Activated naive CD4-positive, alpha-beta T cell treated with anti-CD3 and anti-CD28 coated beads, Interleukin-2, amount 10 ng/mL, durations not matched to agents 7 days and 5 days (primary cell): ENCODE data around the gene CMTM5.

Source experiments
- CTCF ChIA-PET: fragments of 350-600 bp; sonication (Branson Sonifier 250); formaldehyde crosslinking; loops from one replicate; lab custom pipeline; 2021; ENCODE audit warnings: antibody characterized with exemption; lab: Charles Lee
- DNase-seq: peaks from one replicate; pipeline ENCODE4 v3.0.0-alpha.2; 2020
- H3K27ac Mint-ChIP-seq: one replicate; pipeline ENCODE4 v1.8.0; 2021; ENCODE audit warnings: mild to moderate bottlenecking, moderate library complexity, mixed read lengths
- H3K27me3 Mint-ChIP-seq: one replicate; pipeline ENCODE4 v1.8.0; 2021; ENCODE audit warnings: mild to moderate bottlenecking, mixed read lengths
- H3K36me3 Mint-ChIP-seq: one replicate; pipeline ENCODE4 v1.8.0; 2021; ENCODE audit warnings: mixed read lengths
- H3K4me1 Mint-ChIP-seq: one replicate; pipeline ENCODE4 v1.8.0; 2021; ENCODE audit warnings: mixed read lengths
- H3K4me3 Mint-ChIP-seq: one replicate; pipeline ENCODE4 v1.8.0; 2021; ENCODE audit warnings: mild to moderate bottlenecking, moderate library complexity, mixed read lengths
- H3K9me3 Mint-ChIP-seq: one replicate; pipeline ENCODE4 v1.8.0; 2021; ENCODE audit warnings: mixed read lengths

CMTM5 gene

GRCh38 chr14:23376482-23377197 is at the start of gene CMTM5:
CMTM5 (plus strand) TSS chr14:23377046; CDS start chr14:23377252, 206 bp downstream.
- CTCF ChIA-PET: interaction anchor here (1.0 to 1.6 kb wide), 4 partner anchors 9 to 55 kb away, joined by 3 to 4 read pairs (median 4); partner anchors contain the start of gene PABPN1
- H3K4me3 Mint-ChIP-seq: no peak within 1 kb of the TSS
- no peaks in the 10 kb centered on the region for H3K9me3 Mint-ChIP-seq
- no peaks in the 10 kb centered on the region for H3K36me3 Mint-ChIP-seq
- H3K27me3 Mint-ChIP-seq: peaks cover 47% of the 10 kb centered on the region
- DNase-seq: no peak
- H3K27ac Mint-ChIP-seq: peak within 1 kb of the TSS; percentile 26
- H3K4me1 Mint-ChIP-seq: peaks cover 6% of the 10 kb centered on the region

GRCh38 chr14:23327947-23328744 is 48.7 kb upstream of the CMTM5 start:
- Mint-ChIP-seq H3K4me1 (peaks cover 4% of the 10 kb centered on the region), H3K4me3 (no peak overlapping the region), H3K27me3 (peaks cover 4% of the 10 kb centered on the region), H3K27ac (no peak overlapping the region), H3K9me3 (no peaks in the 10 kb centered on the region), H3K36me3 (peaks cover 24% of the 10 kb centered on the region)
- DNase-seq: peak; percentile 73
- CTCF ChIA-PET: interaction anchor here (1.3 to 3.8 kb wide), 4 partner anchors 32 to 140 kb away, joined by 5 to 33 read pairs (median 18); no protein-coding TSS in a partner anchor

- Mint-ChIP-seq H3K4me3 (no peak overlapping the region), H3K9me3 (peaks cover 3% of the 10 kb centered on the region), H3K36me3 (no peaks in the 10 kb centered on the region), H3K27ac (no peak overlapping the region), H3K27me3 (peaks cover 20% of the 10 kb centered on the region), H3K4me1 (no peaks in the 10 kb centered on the region)
- DNase-seq: no peak
- CTCF ChIA-PET: interaction anchor here (1.2 to 1.4 kb wide), 2 partner anchors 43 to 45 kb away, joined by 3 to 4 read pairs; no protein-coding TSS in a partner anchor
Measured at GRCh38 chr14:23335623-23336022, 41.2 kb upstream of the CMTM5 start.

GRCh38 chr14:23339506-23340268 is 37.2 kb upstream of the CMTM5 start:
- H3K36me3 Mint-ChIP-seq: no peaks in the 10 kb centered on the region
- H3K27ac Mint-ChIP-seq: no peak overlapping the region
- no peak overlapping the region for H3K4me3 Mint-ChIP-seq
- DNase-seq: no peak
- CTCF ChIA-PET: no interaction called here
- no peaks in the 10 kb centered on the region for H3K4me1 Mint-ChIP-seq
- peaks cover 26% of the 10 kb centered on the region for H3K27me3 Mint-ChIP-seq
- peaks cover 3% of the 10 kb centered on the region for H3K9me3 Mint-ChIP-seq

GRCh38 chr14:23344481-23344880 is 32.4 kb upstream of the CMTM5 start:
- Mint-ChIP-seq H3K27me3 (peaks cover 15% of the 10 kb centered on the region), H3K4me3 (no peak overlapping the region), H3K27ac (no peak overlapping the region), H3K9me3 (no peaks in the 10 kb centered on the region), H3K4me1 (no peaks in the 10 kb centered on the region), H3K36me3 (no peaks in the 10 kb centered on the region)
- DNase-seq: no peak
- CTCF ChIA-PET: no interaction called here

- H3K27me3 Mint-ChIP-seq: peaks cover 26% of the 10 kb centered on the region
- H3K4me1 Mint-ChIP-seq: peaks cover 1% of the 10 kb centered on the region
- CTCF ChIA-PET: interaction anchor here (1.1 kb wide), 1 partner anchor 30 kb away, joined by 4 read pairs; the partner anchor contains the start of gene CMTM5
- H3K36me3 Mint-ChIP-seq: no peaks in the 10 kb centered on the region
- no peak for DNase-seq
- no peak overlapping the region for H3K27ac Mint-ChIP-seq
- no peak overlapping the region for H3K4me3 Mint-ChIP-seq
- no peaks in the 10 kb centered on the region for H3K9me3 Mint-ChIP-seq
Measured at GRCh38 chr14:23345987-23346692, 30.7 kb upstream of the CMTM5 start.

- Mint-ChIP-seq H3K4me1 (peaks cover 4% of the 10 kb centered on the region), H3K27ac (no peak overlapping the region), H3K27me3 (peaks cover 30% of the 10 kb centered on the region), H3K9me3 (no peaks in the 10 kb centered on the region), H3K36me3 (no peaks in the 10 kb centered on the region), H3K4me3 (no peak overlapping the region)
- no peak for DNase-seq
- CTCF ChIA-PET: no interaction called here
Measured at GRCh38 chr14:23346693-23347405, 30.0 kb upstream of the CMTM5 start.

- H3K36me3 Mint-ChIP-seq: no peaks in the 10 kb centered on the region
- no peak overlapping the region for H3K27ac Mint-ChIP-seq
- CTCF ChIA-PET: interaction anchor here (1.2 kb wide), 1 partner anchor 13 kb away, joined by 3 read pairs; no protein-coding TSS in a partner anchor
- H3K27me3 Mint-ChIP-seq: peaks cover 31% of the 10 kb centered on the region
- H3K9me3 Mint-ChIP-seq: no peaks in the 10 kb centered on the region
- no peak overlapping the region for H3K4me3 Mint-ChIP-seq
- H3K4me1 Mint-ChIP-seq: peaks cover 4% of the 10 kb centered on the region
- no peak for DNase-seq
Measured at GRCh38 chr14:23347406-23348296, 29.2 kb upstream of the CMTM5 start.

GRCh38 chr14:23348297-23348655 is 28.6 kb upstream of the CMTM5 start:
- DNase-seq: no peak
- no peaks in the 10 kb centered on the region for H3K9me3 Mint-ChIP-seq
- H3K27me3 Mint-ChIP-seq: peaks cover 37% of the 10 kb centered on the region
- H3K36me3 Mint-ChIP-seq: no peaks in the 10 kb centered on the region
- no peak overlapping the region for H3K27ac Mint-ChIP-seq
- H3K4me3 Mint-ChIP-seq: no peak overlapping the region
- CTCF ChIA-PET: interaction anchor here (1.2 kb wide), 1 partner anchor 12 kb away, joined by 3 read pairs; no protein-coding TSS in a partner anchor
- peaks cover 9% of the 10 kb centered on the region for H3K4me1 Mint-ChIP-seq

- Mint-ChIP-seq H3K27ac (no peak overlapping the region), H3K27me3 (peaks cover 47% of the 10 kb centered on the region), H3K4me1 (peaks cover 9% of the 10 kb centered on the region), H3K9me3 (no peaks in the 10 kb centered on the region), H3K36me3 (no peaks in the 10 kb centered on the region), H3K4me3 (no peak overlapping the region)
- no peak for DNase-seq
- CTCF ChIA-PET: interaction anchor here (2.0 kb wide), 1 partner anchor 30 kb away, joined by 5 read pairs; no protein-coding TSS in a partner anchor
Measured at GRCh38 chr14:23349156-23349845, 27.5 kb upstream of the CMTM5 start.

GRCh38 chr14:23351681-23352505 is 25.0 kb upstream of the CMTM5 start:
- no peaks in the 10 kb centered on the region for H3K9me3 Mint-ChIP-seq
- peaks cover 66% of the 10 kb centered on the region for H3K27me3 Mint-ChIP-seq
- CTCF ChIA-PET: interaction anchor here (0.7 to 2.0 kb wide), 5 partner anchors 10 to 28 kb away, joined by 3 to 8 read pairs (median 5); no protein-coding TSS in a partner anchor
- H3K4me3 Mint-ChIP-seq: peak overlapping the region; percentile 64
- no peak for DNase-seq
- H3K36me3 Mint-ChIP-seq: no peaks in the 10 kb centered on the region
- H3K27ac Mint-ChIP-seq: no peak overlapping the region
- H3K4me1 Mint-ChIP-seq: peaks cover 9% of the 10 kb centered on the region
